H1 (cell line): Measurements from ENCODE around the gene OR52I1. TPM values are rescaled to one million over a fixed set of nuclear protein-coding genes. Genes with fewer than 3 reads are reported as not detected.

ENCODE experiments used
- CTCF ChIA-PET: fragments of 300-600 bp; sonication (Branson Sonifier 250); formaldehyde crosslinking; loops from one replicate; lab custom pipeline; 2021; ENCODE audit not compliant: partially characterized antibody; lab: Charles Lee
- POLR2A ChIA-PET: fragments of 300-600 bp; sonication (Branson Sonifier 250); formaldehyde crosslinking; loops from one replicate; lab custom pipeline; 2021; ENCODE audit warnings: inconsistent platforms; ENCODE audit not compliant: partially characterized antibody; lab: Charles Lee
- DNase-seq, 2 experiments: peaks; one replicate each; pipeline versions ENCODE4 v3.0.0 to v3.0.0-alpha.2; 2010 to 2022; ENCODE audit warnings: low spot score in 2 of 2, low read depth in 1 of 2, mixed read lengths in 1 of 2
- FAIRE-seq: peaks from 2 replicates; lab custom pipeline; 2011; peaks lifted over from hg19 to GRCh38; lab: Jason Lieb, UNC
- H2AFZ ChIP-seq: 2 replicates; pipeline ENCODE4 v1.8.1; 2012; ENCODE audit warnings: low read length, inconsistent platforms
- H2AK5ac ChIP-seq: 2 replicates; pipeline ENCODE4 v1.6.1; 2013; ENCODE audit warnings: low read depth, low read length
- H2BK120ac ChIP-seq: replicated peaks from 2 replicates; pipeline ENCODE3; 2013; ENCODE audit warnings: low read depth, low read length, inconsistent platforms
- H2BK12ac ChIP-seq: 2 replicates; pipeline ENCODE4 v1.6.1; 2013; ENCODE audit warnings: low read depth, low read length
- H2BK15ac ChIP-seq: 2 replicates; pipeline ENCODE4 v1.6.1; 2013; ENCODE audit warnings: low read length
- H2BK20ac ChIP-seq: 2 replicates; pipeline ENCODE4 v1.6.1; 2013; ENCODE audit warnings: low read length
- H2BK5ac ChIP-seq: 2 replicates; pipeline ENCODE4 v1.6.1; 2013; ENCODE audit warnings: low read depth, low read length
- H3K14ac ChIP-seq: 2 replicates; pipeline ENCODE4 v1.6.1; 2013; ENCODE audit warnings: inconsistent platforms; ENCODE audit not compliant: insufficient read length
- H3K18ac ChIP-seq: 2 replicates; pipeline ENCODE4 v1.6.1; 2013; ENCODE audit warnings: low read length; ENCODE audit errors: extremely low read depth
- H3K23ac ChIP-seq: 2 replicates; pipeline ENCODE4 v1.6.1; 2013; ENCODE audit warnings: inconsistent platforms; ENCODE audit not compliant: insufficient read length
- H3K23me2 ChIP-seq: 2 replicates; pipeline ENCODE4 v1.6.1; 2013; ENCODE audit warnings: low read depth, low read length
- H3K27ac ChIP-seq: 2 replicates; pipeline ENCODE4 v1.6.1; 2011; ENCODE audit warnings: low read depth, low read length, inconsistent platforms
- H3K27me3 ChIP-seq, 4 experiments: replicated peaks in 1 of 4; 1 replicate in 1 of 4; 2 replicates in 3 of 4; pipeline versions ENCODE4 v1.6.1 to v1.8.1; 2011 to 2013; ENCODE audit warnings: low read length in 3 of 4, mild to moderate bottlenecking in 3 of 4, inconsistent platforms in 2 of 4, mixed read lengths in 2 of 4, moderate library complexity in 1 of 4; ENCODE audit not compliant: control insufficient read depth in 3 of 4, insufficient read depth in 3 of 4; ENCODE audit errors: extremely low read depth in 1 of 4
- H3K36me3 ChIP-seq, 4 experiments: 2 replicates each; pipeline versions ENCODE4 v1.6.1 to v1.8.1; 2011 to 2013; ENCODE audit warnings: mild to moderate bottlenecking in 4 of 4, low read length in 3 of 4, moderate library complexity in 2 of 4, control low read depth in 1 of 4, inconsistent platforms in 1 of 4; ENCODE audit not compliant: insufficient read depth in 4 of 4, control insufficient read depth in 2 of 4
- H3K4ac ChIP-seq: replicated peaks from 2 replicates; pipeline ENCODE3; 2013; ENCODE audit warnings: low read length, low read depth, mixed read lengths, inconsistent platforms; ENCODE audit not compliant: insufficient read length
- H3K4me1 ChIP-seq, 4 experiments: replicated peaks in 1 of 4; 1 replicate in 1 of 4; 2 replicates in 3 of 4; pipeline versions ENCODE4 v1.6.1 to v1.8.1; 2011 to 2013; ENCODE audit warnings: low read length in 3 of 4, inconsistent platforms in 2 of 4, mixed read lengths in 1 of 4; ENCODE audit not compliant: insufficient read depth in 4 of 4, control insufficient read depth in 3 of 4
- H3K4me2 ChIP-seq, 2 experiments: 2 replicates each; pipeline versions ENCODE4 v1.6.1 to v1.8.1; 2011 to 2013; ENCODE audit warnings: low read depth in 2 of 2, low read length in 2 of 2, control low read depth in 1 of 2, inconsistent platforms in 1 of 2, mild to moderate bottlenecking in 1 of 2; ENCODE audit not compliant: insufficient read depth in 1 of 2
- H3K4me3 ChIP-seq, 4 experiments: fragments of 200-600, 300-600 bp in 1 of 4; sonication (generic), shearing (Covaris generic), sonication (Bioruptor Twin) in 1 of 4; 2 replicates each; pipeline versions ENCODE4 v1.5.1 to v1.8.1; 2011 to 2016; ENCODE audit warnings: low read length in 4 of 4, low read depth in 3 of 4, control low read depth in 2 of 4, inconsistent platforms in 2 of 4, mild to moderate bottlenecking in 2 of 4, mixed read lengths in 1 of 4, moderate library complexity in 1 of 4; ENCODE audit not compliant: insufficient read depth in 2 of 4; ENCODE audit errors: extremely low read depth in 1 of 4
- H3K56ac ChIP-seq: replicated peaks from 2 replicates; pipeline ENCODE3; 2013; ENCODE audit warnings: low read depth, mild to moderate bottlenecking, mixed read lengths, low read length, inconsistent platforms; ENCODE audit not compliant: insufficient read length
- H3K79me1 ChIP-seq: 2 replicates; pipeline ENCODE4 v1.6.1; 2013; ENCODE audit warnings: low read depth, low read length, control low read depth
- H3K79me2 ChIP-seq, 2 experiments: 2 replicates each; pipeline versions ENCODE4 v1.6.1 to v1.8.1; 2012 to 2013; ENCODE audit warnings: low read length in 2 of 2, mild to moderate bottlenecking in 2 of 2, inconsistent platforms in 1 of 2; ENCODE audit not compliant: insufficient read depth in 2 of 2, control insufficient read depth in 1 of 2
- H3K9ac ChIP-seq, 4 experiments: replicated peaks in 1 of 4; 1 replicate in 1 of 4; 2 replicates in 3 of 4; pipeline versions ENCODE4 v1.6.1 to v1.8.1; 2011 to 2013; ENCODE audit warnings: low read depth in 3 of 4, low read length in 3 of 4, control low read depth in 2 of 4, mild to moderate bottlenecking in 2 of 4, moderate library complexity in 2 of 4, inconsistent platforms in 1 of 4; ENCODE audit errors: extremely low read depth in 1 of 4
- H3K9me3 ChIP-seq, 2 experiments: 2 replicates each; pipeline versions ENCODE4 v1.6.1 to v1.8.1; 2012 to 2013; ENCODE audit warnings: mild to moderate bottlenecking in 2 of 2, moderate library complexity in 2 of 2, control low read depth in 1 of 2, inconsistent platforms in 1 of 2, low read depth in 1 of 2, low read length in 1 of 2, mixed read lengths in 1 of 2; ENCODE audit not compliant: insufficient read depth in 2 of 2
- H4K20me1 ChIP-seq, 2 experiments: replicated peaks in 1 of 2; 2 replicates each; pipeline versions ENCODE3 to v1.8.1; 2011 to 2013; ENCODE audit warnings: inconsistent platforms in 2 of 2, low read length in 2 of 2, mild to moderate bottlenecking in 1 of 2; ENCODE audit not compliant: insufficient read depth in 2 of 2, control insufficient read depth in 1 of 2
- H4K5ac ChIP-seq: 2 replicates; pipeline ENCODE4 v1.6.1; 2013; ENCODE audit warnings: low read length, low read depth, mixed read lengths, inconsistent platforms; ENCODE audit not compliant: insufficient read length
- H4K8ac ChIP-seq: 2 replicates; pipeline ENCODE4 v1.8.0; 2013; ENCODE audit warnings: mild to moderate bottlenecking, moderate library complexity, low read length, inconsistent platforms; ENCODE audit not compliant: insufficient read depth; ENCODE audit errors: extremely low read depth
- H4K91ac ChIP-seq: replicated peaks from 2 replicates; pipeline ENCODE3; 2013; ENCODE audit warnings: low read length, mixed read lengths, inconsistent platforms; ENCODE audit not compliant: insufficient read length
- CTCF ChIP-seq, 3 experiments: IDR thresholded peaks; 1 replicate in 2 of 3; 2 replicates in 1 of 3; pipeline versions ENCODE4 v1.5.1 to v1.6.1; 2011; ENCODE audit warnings: low read length in 3 of 3, mild to moderate bottlenecking in 3 of 3, inconsistent platforms in 2 of 3, low read depth in 1 of 3, moderate library complexity in 1 of 3; ENCODE audit not compliant: insufficient read depth in 1 of 3; ENCODE audit errors: control extremely low read depth in 1 of 3
- E2F6 ChIP-seq: IDR thresholded peaks from 2 replicates; pipeline ENCODE4 v1.6.1; 2012; ENCODE audit warnings: inconsistent platforms
- NANOG ChIP-seq: IDR thresholded peaks from 2 replicates; pipeline ENCODE4 v1.6.1; 2011; ENCODE audit warnings: low read length, low read depth, mild to moderate bottlenecking, inconsistent platforms; ENCODE audit not compliant: insufficient read depth, poor library complexity, severe bottlenecking
- PHF8 ChIP-seq: fragments of 200-600 bp; sonication (generic); conservative IDR thresholded peaks from 2 replicates; pipeline ENCODE4 v1.7.1; 2012; ENCODE audit warnings: low read depth, mild to moderate bottlenecking, inconsistent platforms, low read length, moderate library complexity
- RAD21 ChIP-seq, 2 experiments: IDR thresholded peaks in 1 of 2; conservative IDR thresholded peaks in 1 of 2; 2 replicates each; pipeline ENCODE4 v1.6.1; 2011; ENCODE audit warnings: low read depth in 2 of 2, low read length in 2 of 2, improper control_type of control experiment in 1 of 2, inconsistent platforms in 1 of 2, mild to moderate bottlenecking in 1 of 2, moderate library complexity in 1 of 2
- RBBP5 ChIP-seq: IDR thresholded peaks from 2 replicates; pipeline ENCODE4 v1.7.1; 2012; ENCODE audit warnings: low read depth, mild to moderate bottlenecking, inconsistent platforms, low read length, moderate library complexity, borderline replicate concordance
- SAP30 ChIP-seq: fragments of 300-600 bp; sonication (generic); IDR thresholded peaks from 2 replicates; pipeline ENCODE4 v1.7.1; 2012; ENCODE audit warnings: low read length, moderate library complexity, mild to moderate bottlenecking, inconsistent platforms; ENCODE audit not compliant: insufficient read depth, insufficient replicate concordance
- SIRT6 ChIP-seq: IDR thresholded peaks from one replicate; pipeline ENCODE4 v1.7.1; 2012; ENCODE audit warnings: low read length, inconsistent platforms
- WGBS, 2 experiments: shearing (Covaris generic) in 1 of 2; methylation state at CpG; one replicate each; pipeline versions ENCODE4 v1.1.6 to v1.1.7; 2013 to 2015; ENCODE audit warnings: low lambda C conversion rate in 2 of 2, mixed read lengths in 2 of 2, inconsistent platforms in 1 of 2, low coverage in 1 of 2, missing lambda C conversion rate in 1 of 2; ENCODE audit not compliant: insufficient replicate concordance in 2 of 2, insufficient coverage in 1 of 2, insufficient read length in 1 of 2; ENCODE audit errors: extremely low coverage in 1 of 2, missing lambda C conversion rate in 1 of 2; 5-methylcytosine and 5-hydroxymethylcytosine counted together
- polyA plus RNA-seq, 7 experiments: library from polyadenylated mRNA; depleted of rRNA in 3 of 7; stranded (reverse) in 5 of 7; unstranded in 2 of 7; fragments of >200 nt in 5 of 7; fragments of 200-250 nt in 2 of 7; gene quantifications; 1 replicate in 5 of 7; 2 replicates in 1 of 7; 4 replicates in 1 of 7; pipeline versions ENCODE4 v1.2.1 to v1.2.3, GENCODE V29; 2011 to 2013; ENCODE audit warnings: missing spikeins in 2 of 7, mixed read lengths in 2 of 7
- total RNA-seq: library from RNA; stranded (reverse); fragmentation: NEBNext Ultra II Directional; extraction: Animal tissue kit (Norgen Biotek cat#: 25700); gene quantifications from 2 replicates; pipeline ENCODE4 v1.2.1, GENCODE V29; 2021

Gene OR52I1
- total and polyA plus RNA-seq, 2 of the 8 experiments (the other 6 are each of a cell fraction or from before 2014, with no cell fraction given): not detected

GRCh38 chr11:4551346-4551979, 42.4 kb upstream of the OR52I1 start:
- Histone ChIP-seq H2BK20ac (no peak overlapping the region), H4K8ac (no peak overlapping the region), H3K9ac (no peak overlapping the region), H2BK12ac (no peak overlapping the region), H2BK15ac (no peak overlapping the region), H3K36me3 (no peaks in the 10 kb centered on the region), H3K23ac (no peak overlapping the region), H3K56ac (no peak overlapping the region), H3K4me2 (no peak overlapping the region), H4K91ac (no peak overlapping the region), H3K79me1 (no peaks in the 10 kb centered on the region), H2AK5ac (no peak overlapping the region), H4K20me1 (no peaks in the 10 kb centered on the region), H3K27ac (no peak overlapping the region), H3K27me3 (no peaks in the 10 kb centered on the region), H2AFZ (no peak overlapping the region), H3K79me2 (no peaks in the 10 kb centered on the region), H2BK5ac (no peak overlapping the region), H3K18ac (no peak overlapping the region), H3K4me3 (no peak overlapping the region), H4K5ac (no peak overlapping the region), H3K4me1 (no peaks in the 10 kb centered on the region), H3K9me3 (peaks cover 0 to 3% of the 10 kb centered on the region in 2 experiments; a peak in 1 of 4 replicates), H3K4ac (no peak overlapping the region), H2BK120ac (no peak overlapping the region), H3K14ac (no peak overlapping the region), H3K23me2 (no peaks in the 10 kb centered on the region; the same call in 1 of the 2 replicates)
- CTCF ChIA-PET: interaction anchor here (0.6 to 8.0 kb wide), 17 partner anchors 10 to 680 kb away, joined by 3 to 72 read pairs (median 4); no protein-coding TSS in a partner anchor
- 81% methylated on average over 8 of the region's 8 CpGs; no CpG with 5 or more reads in 1 of the 2 experiments for WGBS, 2 experiments
- no peak for DNase-seq
- POLR2A ChIA-PET: no interaction called here
- no peak for FAIRE-seq
- TF ChIP-seq CTCF (IDR thresholded peaks at IDR 0.05; ENCODE audit: control extremely low read depth in 1 of 3, insufficient read depth in 1 of 3, low read depth in 1 of 3, low read length in 3 of 3) (peak in 2 of 3 experiments; percentile 34 to 51; a peak in 3 of 4 replicates), SIRT6 (no peak), SAP30 (no peak), RBBP5 (no peak), PHF8 (no peak), RAD21 (IDR thresholded peaks at IDR 0.05 in 1 of 2, conservative IDR thresholded peaks at IDR 0.05 in 1 of 2; ENCODE audit: low read depth in 2 of 2, low read length in 2 of 2) (peak; percentile 33 to 44), E2F6 (peak; percentile 77; the same call in 1 of the 2 replicates), NANOG (no peak)
